H9 (cell line): ENCODE measurements around the gene DCAF6. TPM values are rescaled to one million over a fixed set of nuclear protein-coding genes. Genes with fewer than 3 reads are reported as not detected.

Source experiments
- DNase-seq: peaks from one replicate; pipeline ENCODE4 v3.0.0-alpha.2; 2017
- H2AFZ ChIP-seq: one replicate; pipeline ENCODE4 v1.6.1; 2013; ENCODE audit warnings: mild to moderate bottlenecking, low read length, control low read depth, moderate library complexity
- H2AK5ac ChIP-seq: 2 replicates; pipeline ENCODE4 v1.6.1; 2013; ENCODE audit warnings: low read length, control low read depth, mixed read lengths; ENCODE audit not compliant: insufficient read length
- H2BK120ac ChIP-seq: one replicate; pipeline ENCODE4 v1.6.1; 2013; ENCODE audit warnings: low read depth, mild to moderate bottlenecking, low read length, control low read depth, inconsistent platforms; ENCODE audit not compliant: poor library complexity, severe bottlenecking
- H2BK12ac ChIP-seq: 2 replicates; pipeline ENCODE4 v1.6.1; 2013; ENCODE audit warnings: low read length, control low read depth, mixed read lengths, low read depth; ENCODE audit not compliant: insufficient read length
- H2BK15ac ChIP-seq: 2 replicates; pipeline ENCODE4 v1.6.1; 2013; ENCODE audit warnings: low read depth, low read length, control low read depth
- H2BK20ac ChIP-seq: one replicate; pipeline ENCODE4 v1.6.1; 2013; ENCODE audit warnings: low read depth, mild to moderate bottlenecking, low read length, control low read depth, inconsistent platforms; ENCODE audit not compliant: poor library complexity, severe bottlenecking
- H2BK5ac ChIP-seq: 2 replicates; pipeline ENCODE4 v1.6.1; 2013; ENCODE audit warnings: low read length, control low read depth, mixed read lengths; ENCODE audit not compliant: insufficient read length
- H3K14ac ChIP-seq: 2 replicates; pipeline ENCODE4 v1.6.1; 2013; ENCODE audit warnings: low read length, control low read depth; ENCODE audit not compliant: insufficient read depth
- H3K18ac ChIP-seq: 2 replicates; pipeline ENCODE4 v1.6.1; 2013; ENCODE audit warnings: low read depth, mild to moderate bottlenecking, mixed read lengths, low read length, control low read depth; ENCODE audit not compliant: insufficient read length
- H3K23ac ChIP-seq: 2 replicates; pipeline ENCODE4 v1.6.1; 2013; ENCODE audit warnings: low read length, control low read depth, mixed read lengths, low read depth; ENCODE audit not compliant: insufficient read length
- H3K23me2 ChIP-seq: 2 replicates; pipeline ENCODE4 v1.6.1; 2013; ENCODE audit warnings: low read depth, mild to moderate bottlenecking, mixed read lengths, low read length, control low read depth; ENCODE audit not compliant: insufficient read length, poor library complexity, severe bottlenecking
- H3K27ac ChIP-seq: 2 replicates; pipeline ENCODE4 v1.5.1; 2013; ENCODE audit warnings: low read length, control low read depth, mixed read lengths, low read depth; ENCODE audit not compliant: insufficient read length
- H3K27me3 ChIP-seq: 2 replicates; pipeline ENCODE4 v1.6.1; 2013; ENCODE audit warnings: low read length, control low read depth, inconsistent platforms; ENCODE audit not compliant: insufficient read depth
- H3K4ac ChIP-seq: 2 replicates; pipeline ENCODE4 v1.6.1; 2013; ENCODE audit warnings: low read depth, mild to moderate bottlenecking, control low read depth, inconsistent platforms, low read length, moderate library complexity
- H3K4me1 ChIP-seq: 2 replicates; pipeline ENCODE4 v1.6.1; 2013; ENCODE audit warnings: low read length, control low read depth, inconsistent platforms; ENCODE audit not compliant: insufficient read depth
- H3K4me2 ChIP-seq: 2 replicates; pipeline ENCODE4 v1.6.1; 2013; ENCODE audit warnings: low read length, control low read depth, mixed read lengths; ENCODE audit not compliant: insufficient read length, insufficient read depth
- H3K56ac ChIP-seq: 2 replicates; pipeline ENCODE4 v1.6.1; 2013; ENCODE audit warnings: low read depth, mild to moderate bottlenecking, mixed read lengths, low read length, control low read depth; ENCODE audit not compliant: insufficient read length
- H3K79me1 ChIP-seq: 2 replicates; pipeline ENCODE4 v1.6.1; 2013; ENCODE audit warnings: low read depth, mild to moderate bottlenecking, moderate library complexity, low read length, control low read depth, inconsistent platforms; ENCODE audit not compliant: insufficient read depth, poor library complexity, severe bottlenecking
- H3K79me2 ChIP-seq: 2 replicates; pipeline ENCODE4 v1.6.1; 2013; ENCODE audit warnings: low read length, control low read depth, inconsistent platforms; ENCODE audit not compliant: insufficient read depth
- H3K9ac ChIP-seq: 2 replicates; pipeline ENCODE4 v1.6.1; 2013; ENCODE audit warnings: low read length, control low read depth, mixed read lengths; ENCODE audit not compliant: insufficient read length; ENCODE audit errors: extremely low read depth
- H3K9me3 ChIP-seq: one replicate; pipeline ENCODE4 v1.6.1; 2013; ENCODE audit warnings: low read depth, low read length, inconsistent platforms; ENCODE audit not compliant: control insufficient read depth
- H3T11ph ChIP-seq: one replicate; pipeline ENCODE4 v1.6.1; 2013; ENCODE audit warnings: mild to moderate bottlenecking, low read length, control low read depth, inconsistent platforms
- H4K20me1 ChIP-seq: one replicate; pipeline ENCODE4 v1.6.1; 2013; ENCODE audit not compliant: control insufficient read depth, insufficient read length, insufficient read depth
- H4K5ac ChIP-seq: 2 replicates; pipeline ENCODE4 v1.6.1; 2013; ENCODE audit warnings: low read depth, mild to moderate bottlenecking, mixed read lengths, low read length, control low read depth; ENCODE audit not compliant: insufficient read length
- H4K8ac ChIP-seq: replicated peaks from 2 replicates; pipeline ENCODE4 v1.6.1; 2013; ENCODE audit warnings: low read length, control low read depth, mixed read lengths, low read depth; ENCODE audit not compliant: insufficient read length
- H4K91ac ChIP-seq: 2 replicates; pipeline ENCODE4 v1.6.1; 2013; ENCODE audit warnings: low read depth, mild to moderate bottlenecking, moderate library complexity, mixed read lengths, low read length, control low read depth; ENCODE audit not compliant: insufficient read length
- H3K27ac Mint-ChIP-seq, 3 experiments: 2 replicates in 2 of 3; 3 replicates in 1 of 3; pipeline ENCODE4 v1.8.0; 2020 to 2021; ENCODE audit warnings: mixed read lengths in 3 of 3, mild to moderate bottlenecking in 1 of 3, moderate library complexity in 1 of 3
- H3K27me3 Mint-ChIP-seq: 2 replicates; pipeline ENCODE4 v1.8.0; 2021; ENCODE audit warnings: low read depth, mild to moderate bottlenecking, moderate library complexity, mixed read lengths
- H3K36me3 Mint-ChIP-seq, 3 experiments: 2 replicates in 2 of 3; 3 replicates in 1 of 3; pipeline ENCODE4 v1.8.0; 2020 to 2021; ENCODE audit warnings: low read depth in 3 of 3, mixed read lengths in 3 of 3; ENCODE audit not compliant: insufficient read depth in 1 of 3
- H3K4me1 Mint-ChIP-seq, 2 experiments: 2 replicates each; pipeline ENCODE4 v1.8.0; 2020; ENCODE audit warnings: mixed read lengths in 2 of 2
- H3K4me3 Mint-ChIP-seq, 2 experiments: 2 replicates in 1 of 2; 3 replicates in 1 of 2; pipeline ENCODE4 v1.8.0; 2020 to 2021; ENCODE audit warnings: mild to moderate bottlenecking in 2 of 2, mixed read lengths in 2 of 2, moderate library complexity in 1 of 2
- H3K9me3 Mint-ChIP-seq, 2 experiments: 2 replicates in 1 of 2; 3 replicates in 1 of 2; pipeline ENCODE4 v1.8.0; 2020; ENCODE audit warnings: mild to moderate bottlenecking in 2 of 2, mixed read lengths in 2 of 2, moderate library complexity in 1 of 2
- CTCF ChIP-seq: fragments of 200-600 bp; sonication (generic); conservative IDR thresholded peaks from 3 replicates; pipeline ENCODE4 v1.8.0; 2021; ENCODE audit warnings: antibody characterized with exemption, mild to moderate bottlenecking
- WGBS: extraction: QIAGEN DNeasy Blood & Tissue Kit; methylation state at CpG from one replicate; pipeline ENCODE4 v1.1.7; 2013; ENCODE audit warnings: missing lambda C conversion rate, low lambda C conversion rate, mixed read lengths; ENCODE audit not compliant: insufficient read length; ENCODE audit errors: extremely low coverage; 5-methylcytosine and 5-hydroxymethylcytosine counted together
- total RNA-seq: library from RNA; stranded (reverse); gene quantifications from 2 replicates; pipeline ENCODE4 v1.2.1, GENCODE V29; 2021

DCAF6 gene
- total RNA-seq, 1 experiment from 2014 or later, result 16.0 TPM

DNA sequence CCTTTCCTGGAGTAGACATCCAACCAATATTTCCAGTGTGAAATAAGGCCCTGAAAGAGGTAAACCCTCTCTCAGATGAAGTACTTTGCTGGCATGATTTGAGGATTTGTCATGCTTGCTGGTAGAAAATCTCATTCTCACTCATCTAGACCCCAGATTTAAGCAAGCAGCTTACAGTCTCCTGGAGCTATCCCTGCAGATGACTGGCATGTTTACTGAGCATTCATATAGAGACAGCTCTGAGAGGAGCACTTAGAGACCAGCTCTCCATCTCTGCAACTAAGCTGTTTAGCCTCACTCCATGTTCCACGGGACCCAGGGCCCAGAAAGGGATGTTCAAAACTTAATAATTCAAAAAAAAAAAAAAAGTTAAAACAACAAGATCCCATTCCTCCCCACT lies 166.0 kb downstream of the DCAF6 start:
- Histone ChIP-seq H3K14ac (no peak overlapping the region), H4K91ac (no peak overlapping the region), H3K4me1 (no peaks in the 10 kb centered on the region), H4K20me1 (no peaks in the 10 kb centered on the region), H2BK120ac (no peak overlapping the region), H3K9me3 (no peaks in the 10 kb centered on the region), H3K27me3 (no peaks in the 10 kb centered on the region), H3K9ac (no peak overlapping the region), H3K79me1 (no peaks in the 10 kb centered on the region), H2BK20ac (no peak overlapping the region), H3K27ac (no peak overlapping the region), H3K23ac (no peak overlapping the region), H4K5ac (no peak overlapping the region), H2AK5ac (no peak overlapping the region), H3T11ph (no peak overlapping the region), H2BK5ac (no peak overlapping the region), H3K4ac (no peak overlapping the region), H2BK15ac (no peak overlapping the region), H4K8ac (no peak overlapping the region), H2AFZ (no peak overlapping the region), H2BK12ac (no peak overlapping the region), H3K79me2 (no peaks in the 10 kb centered on the region), H3K4me2 (no peak overlapping the region), H3K23me2 (no peaks in the 10 kb centered on the region), H3K56ac (no peak overlapping the region), H3K18ac (no peak overlapping the region)
- no peak for TF ChIP-seq CTCF
- Mint-ChIP-seq H3K36me3 (peaks cover 3 to 28% (median 3%) of the 10 kb centered on the region in 3 experiments; a peak in 5 of 7 replicates), H3K4me1 (peaks cover 4 to 8% of the 10 kb centered on the region in 2 experiments), H3K4me3 (no peak overlapping the region), H3K9me3 (no peaks in the 10 kb centered on the region), H3K27me3 (no peaks in the 10 kb centered on the region), H3K27ac (no peak overlapping the region)
- no CpG with 5 or more reads among the region's 1 CpG for WGBS
- DNase-seq, result no peak
